Stimulated activated naive CD8-positive, alpha-beta T cell treated with anti-CD3 and anti-CD28 coated beads, Interleukin-15, Interleukin-2, amounts not matched to agents 100 ng/mL and 50 ng/mL, for 24 hours (primary cell): ENCODE results near the gene DSTYK.

ENCODE experiments used
- H3K27ac Mint-ChIP-seq: one replicate; pipeline ENCODE4 v1.8.0; 2021; ENCODE audit warnings: mild to moderate bottlenecking, mixed read lengths
- H3K27me3 Mint-ChIP-seq: one replicate; pipeline ENCODE4 v1.8.0; 2021; ENCODE audit warnings: mixed read lengths
- H3K36me3 Mint-ChIP-seq: one replicate; pipeline ENCODE4 v1.8.0; 2021; ENCODE audit warnings: low read depth, mixed read lengths
- H3K4me1 Mint-ChIP-seq: one replicate; pipeline ENCODE4 v1.8.0; 2021; ENCODE audit warnings: low read depth, mixed read lengths
- H3K4me3 Mint-ChIP-seq: one replicate; pipeline ENCODE4 v1.8.0; 2021; ENCODE audit warnings: mild to moderate bottlenecking, mixed read lengths
- H3K9me3 Mint-ChIP-seq: one replicate; pipeline ENCODE4 v1.8.0; 2021; ENCODE audit warnings: mixed read lengths

Gene DSTYK

GRCh38 chr1:205211839-205212536 lies 486 bp upstream of the DSTYK start:
- peaks cover 9% of the 10 kb centered on the region for H3K36me3 Mint-ChIP-seq
- H3K9me3 Mint-ChIP-seq, result no peaks in the 10 kb centered on the region
- peaks cover 52% of the 10 kb centered on the region for H3K4me1 Mint-ChIP-seq

GRCh38 chr1:205210756-205211168 lies 740 bp downstream of the DSTYK start:
- peak overlapping the region; percentile 95 for H3K27ac Mint-ChIP-seq
- H3K36me3 Mint-ChIP-seq, result peaks cover 12% of the 10 kb centered on the region
- no peaks in the 10 kb centered on the region for H3K27me3 Mint-ChIP-seq
- H3K9me3 Mint-ChIP-seq, result no peaks in the 10 kb centered on the region
- peaks cover 60% of the 10 kb centered on the region for H3K4me1 Mint-ChIP-seq
- peak overlapping the region; percentile 91 for H3K4me3 Mint-ChIP-seq

More at GRCh38 chr1:205211839-205212536, 486 bp upstream of the DSTYK start:
- H3K27ac Mint-ChIP-seq, result peak overlapping the region; percentile 95
- peaks cover 1% of the 10 kb centered on the region for H3K27me3 Mint-ChIP-seq
- peak overlapping the region; percentile 91 for H3K4me3 Mint-ChIP-seq

- no peaks in the 10 kb centered on the region for H3K9me3 Mint-ChIP-seq
- H3K27me3 Mint-ChIP-seq, result no peaks in the 10 kb centered on the region
- H3K27ac Mint-ChIP-seq, result no peak overlapping the region
- H3K36me3 Mint-ChIP-seq, result peaks cover 12% of the 10 kb centered on the region
- H3K4me3 Mint-ChIP-seq, result peak overlapping the region; percentile 75
- H3K4me1 Mint-ChIP-seq, result peaks cover 68% of the 10 kb centered on the region
These were observed 2.7 kb downstream of the DSTYK start for GRCh38 chr1:205208811-205209210.

GRCh38 chr1:205205055-205205454 lies 6.4 kb downstream of the DSTYK start:
- peak overlapping the region; percentile 79 for H3K27ac Mint-ChIP-seq
- H3K9me3 Mint-ChIP-seq, result no peaks in the 10 kb centered on the region
- H3K4me1 Mint-ChIP-seq, result peaks cover 82% of the 10 kb centered on the region
- peak overlapping the region; percentile 17 for H3K4me3 Mint-ChIP-seq
- peaks cover 22% of the 10 kb centered on the region for H3K36me3 Mint-ChIP-seq
- no peaks in the 10 kb centered on the region for H3K27me3 Mint-ChIP-seq

GRCh38 chr1:205204552-205204951 lies 7.0 kb downstream of the DSTYK start:
- H3K27ac Mint-ChIP-seq, result peak overlapping the region; percentile 95
- H3K9me3 Mint-ChIP-seq, result no peaks in the 10 kb centered on the region
- no peaks in the 10 kb centered on the region for H3K27me3 Mint-ChIP-seq
- peaks cover 26% of the 10 kb centered on the region for H3K36me3 Mint-ChIP-seq
- H3K4me3 Mint-ChIP-seq, result peak overlapping the region; percentile 40
- H3K4me1 Mint-ChIP-seq, result peaks cover 82% of the 10 kb centered on the region

GRCh38 chr1:205199931-205200299 lies 11.6 kb downstream of the DSTYK start:
- Mint-ChIP-seq H3K4me3 (peak overlapping the region; percentile 72), H3K27me3 (no peaks in the 10 kb centered on the region), H3K9me3 (no peaks in the 10 kb centered on the region), H3K27ac (peak overlapping the region; percentile 94), H3K4me1 (peaks cover 93% of the 10 kb centered on the region), H3K36me3 (peaks cover 48% of the 10 kb centered on the region)

GRCh38 chr1:205199090-205199930 lies 12.2 kb downstream of the DSTYK start:
- H3K36me3 Mint-ChIP-seq, result peaks cover 48% of the 10 kb centered on the region

GRCh38 chr1:205192287-205192686 lies 19.2 kb downstream of the DSTYK start:
- Mint-ChIP-seq H3K4me1 (peaks cover 72% of the 10 kb centered on the region), H3K9me3 (no peaks in the 10 kb centered on the region), H3K36me3 (peaks cover 32% of the 10 kb centered on the region), H3K27ac (no peak overlapping the region), H3K4me3 (no peak overlapping the region), H3K27me3 (no peaks in the 10 kb centered on the region)

More at GRCh38 chr1:205199090-205199930, 12.2 kb downstream of the DSTYK start:
- no peaks in the 10 kb centered on the region for H3K27me3 Mint-ChIP-seq
- H3K27ac Mint-ChIP-seq, result peak overlapping the region; percentile 94
- H3K9me3 Mint-ChIP-seq, result no peaks in the 10 kb centered on the region
- H3K4me1 Mint-ChIP-seq, result peaks cover 87% of the 10 kb centered on the region
- peak overlapping the region; percentile 72 for H3K4me3 Mint-ChIP-seq

GRCh38 chr1:205191622-205192021 lies 19.9 kb downstream of the DSTYK start:
- no peak overlapping the region for H3K27ac Mint-ChIP-seq
- no peaks in the 10 kb centered on the region for H3K9me3 Mint-ChIP-seq
- peaks cover 33% of the 10 kb centered on the region for H3K36me3 Mint-ChIP-seq
- no peaks in the 10 kb centered on the region for H3K27me3 Mint-ChIP-seq
- no peak overlapping the region for H3K4me3 Mint-ChIP-seq
- H3K4me1 Mint-ChIP-seq, result peaks cover 74% of the 10 kb centered on the region

- peaks cover 76% of the 10 kb centered on the region for H3K4me1 Mint-ChIP-seq
- no peak overlapping the region for H3K4me3 Mint-ChIP-seq
- H3K9me3 Mint-ChIP-seq, result no peaks in the 10 kb centered on the region
- no peaks in the 10 kb centered on the region for H3K27me3 Mint-ChIP-seq
- no peak overlapping the region for H3K27ac Mint-ChIP-seq
- peaks cover 34% of the 10 kb centered on the region for H3K36me3 Mint-ChIP-seq
These were observed 20.5 kb downstream of the DSTYK start for GRCh38 chr1:205190845-205191577.

- Mint-ChIP-seq H3K36me3 (peaks cover 38% of the 10 kb centered on the region), H3K27ac (no peak overlapping the region), H3K9me3 (no peaks in the 10 kb centered on the region), H3K4me3 (no peak overlapping the region), H3K4me1 (peaks cover 81% of the 10 kb centered on the region), H3K27me3 (no peaks in the 10 kb centered on the region)
These were observed 22.4 kb downstream of the DSTYK start for GRCh38 chr1:205189131-205189530.

- no peaks in the 10 kb centered on the region for H3K9me3 Mint-ChIP-seq
- peaks cover 81% of the 10 kb centered on the region for H3K4me1 Mint-ChIP-seq
- no peaks in the 10 kb centered on the region for H3K27me3 Mint-ChIP-seq
- peaks cover 40% of the 10 kb centered on the region for H3K36me3 Mint-ChIP-seq
- no peak overlapping the region for H3K27ac Mint-ChIP-seq
- no peak overlapping the region for H3K4me3 Mint-ChIP-seq
These were observed 22.9 kb downstream of the DSTYK start for GRCh38 chr1:205188596-205188995.

- Mint-ChIP-seq H3K4me3 (no peak overlapping the region), H3K4me1 (peaks cover 81% of the 10 kb centered on the region), H3K27me3 (no peaks in the 10 kb centered on the region), H3K27ac (no peak overlapping the region), H3K9me3 (no peaks in the 10 kb centered on the region), H3K36me3 (peaks cover 45% of the 10 kb centered on the region)
These were observed 23.4 kb downstream of the DSTYK start for GRCh38 chr1:205188098-205188497.

- peaks cover 51% of the 10 kb centered on the region for H3K36me3 Mint-ChIP-seq
- no peaks in the 10 kb centered on the region for H3K9me3 Mint-ChIP-seq
- H3K4me3 Mint-ChIP-seq, result no peak overlapping the region
- H3K4me1 Mint-ChIP-seq, result peaks cover 81% of the 10 kb centered on the region
- H3K27ac Mint-ChIP-seq, result peak overlapping the region; percentile 71
- no peaks in the 10 kb centered on the region for H3K27me3 Mint-ChIP-seq
These were observed 24.1 kb downstream of the DSTYK start for GRCh38 chr1:205187420-205187819.

- H3K9me3 Mint-ChIP-seq, result no peaks in the 10 kb centered on the region
- peaks cover 74% of the 10 kb centered on the region for H3K4me1 Mint-ChIP-seq
- peak overlapping the region; percentile 57 for H3K27ac Mint-ChIP-seq
- H3K27me3 Mint-ChIP-seq, result no peaks in the 10 kb centered on the region
- H3K36me3 Mint-ChIP-seq, result peaks cover 55% of the 10 kb centered on the region
- no peak overlapping the region for H3K4me3 Mint-ChIP-seq
These were observed 25.3 kb downstream of the DSTYK start for GRCh38 chr1:205186191-205186590.
